ENCODE data around the gene PPP4R1.

DNA sequence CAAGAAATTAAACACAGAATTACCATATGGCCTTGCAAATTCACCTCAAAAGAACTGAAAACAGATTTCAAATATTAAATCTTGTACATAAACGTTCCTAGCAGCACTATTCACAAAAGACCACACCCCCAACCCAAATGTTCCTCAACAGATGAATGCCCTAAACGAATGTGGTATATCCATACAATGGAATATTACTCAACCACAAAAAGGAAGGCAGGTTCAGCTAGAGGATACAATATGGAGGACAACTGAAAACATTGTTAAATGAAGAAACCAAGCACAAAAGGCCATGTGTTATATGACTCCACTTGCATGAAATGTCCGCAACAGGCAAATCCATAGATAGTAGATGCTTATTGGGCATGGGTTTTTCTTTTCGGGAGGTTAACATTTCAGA lies 61.7 kb downstream of the PPP4R1 start:
- TF ChIP-seq, protein P1, sequence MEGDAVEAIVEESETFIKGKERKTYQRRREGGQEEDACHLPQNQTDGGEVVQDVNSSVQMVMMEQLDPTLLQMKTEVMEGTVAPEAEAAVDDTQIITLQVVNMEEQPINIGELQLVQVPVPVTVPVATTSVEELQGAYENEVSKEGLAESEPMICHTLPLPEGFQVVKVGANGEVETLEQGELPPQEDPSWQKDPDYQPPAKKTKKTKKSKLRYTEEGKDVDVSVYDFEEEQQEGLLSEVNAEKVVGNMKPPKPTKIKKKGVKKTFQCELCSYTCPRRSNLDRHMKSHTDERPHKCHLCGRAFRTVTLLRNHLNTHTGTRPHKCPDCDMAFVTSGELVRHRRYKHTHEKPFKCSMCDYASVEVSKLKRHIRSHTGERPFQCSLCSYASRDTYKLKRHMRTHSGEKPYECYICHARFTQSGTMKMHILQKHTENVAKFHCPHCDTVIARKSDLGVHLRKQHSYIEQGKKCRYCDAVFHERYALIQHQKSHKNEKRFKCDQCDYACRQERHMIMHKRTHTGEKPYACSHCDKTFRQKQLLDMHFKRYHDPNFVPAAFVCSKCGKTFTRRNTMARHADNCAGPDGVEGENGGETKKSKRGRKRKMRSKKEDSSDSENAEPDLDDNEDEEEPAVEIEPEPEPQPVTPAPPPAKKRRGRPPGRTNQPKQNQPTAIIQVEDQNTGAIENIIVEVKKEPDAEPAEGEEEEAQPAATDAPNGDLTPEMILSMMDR (IDR thresholded peaks at IDR 0.05 in 8 of 11, conservative IDR thresholded peaks at IDR 0.05 in 3 of 11) = no peak
- TF ChIP-seq POLR2AphosphoS5 (IDR thresholded peaks at IDR 0.05) = no peak

All from spleen (tissue), 7 donors.